ENCODE data around the gene STX17. TPM values are rescaled to one million over a fixed set of nuclear protein-coding genes. Genes with fewer than 3 reads are reported as not detected.

Gene STX17
- total RNA-seq, 1 donor from 2014 or later, result 42.6 TPM

DNA sequence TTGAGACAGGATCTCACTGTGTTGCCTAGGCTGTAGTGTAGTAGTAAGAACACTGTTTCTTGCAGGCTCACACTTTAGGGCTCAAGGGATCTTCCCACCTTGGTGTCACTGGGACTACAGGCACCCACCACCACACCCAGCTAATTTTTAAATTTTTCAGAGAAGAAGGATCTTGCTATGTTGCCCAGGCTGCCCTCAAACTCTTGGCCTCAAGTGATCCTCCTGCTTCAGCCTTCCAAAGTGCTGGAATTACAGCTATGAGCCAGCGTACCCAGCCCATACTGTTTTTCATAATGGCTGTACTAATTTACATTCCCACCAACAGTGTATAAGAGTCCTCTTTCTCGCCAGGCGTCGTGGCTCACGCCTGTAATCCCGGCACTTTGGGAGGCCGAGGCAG, 5.1 kb downstream of the STX17 start:
- ATAC-seq (no peak), DNase-seq (no peak)

DNA sequence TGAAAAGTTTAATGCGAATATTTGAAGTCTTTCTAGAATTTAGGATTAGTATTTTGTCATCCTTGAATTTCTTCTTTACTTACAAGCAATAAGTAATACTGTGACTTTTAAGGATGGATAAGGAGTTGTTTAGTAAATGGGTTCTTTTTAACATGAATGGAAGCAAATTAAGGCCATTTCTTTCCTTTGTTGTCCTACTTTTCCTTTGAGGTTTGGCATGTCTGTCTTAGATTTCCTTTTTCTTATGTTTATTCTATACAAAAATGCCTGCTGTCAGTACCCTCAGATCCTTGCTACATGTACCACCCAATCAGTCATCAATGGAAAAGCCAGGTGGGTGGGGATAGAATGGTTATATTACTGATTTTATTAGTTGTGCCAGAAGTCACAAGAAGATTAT, 10.2 kb downstream of the STX17 start:
- H3K27ac ChIP-seq, result no peak overlapping the region
- no peak for ATAC-seq
- no peaks in the 10 kb centered on the region for H3K27me3 ChIP-seq
- no peaks in the 10 kb centered on the region for H3K4me1 ChIP-seq
- H3K4me3 ChIP-seq, result no peak overlapping the region
- TF ChIP-seq, protein P1, sequence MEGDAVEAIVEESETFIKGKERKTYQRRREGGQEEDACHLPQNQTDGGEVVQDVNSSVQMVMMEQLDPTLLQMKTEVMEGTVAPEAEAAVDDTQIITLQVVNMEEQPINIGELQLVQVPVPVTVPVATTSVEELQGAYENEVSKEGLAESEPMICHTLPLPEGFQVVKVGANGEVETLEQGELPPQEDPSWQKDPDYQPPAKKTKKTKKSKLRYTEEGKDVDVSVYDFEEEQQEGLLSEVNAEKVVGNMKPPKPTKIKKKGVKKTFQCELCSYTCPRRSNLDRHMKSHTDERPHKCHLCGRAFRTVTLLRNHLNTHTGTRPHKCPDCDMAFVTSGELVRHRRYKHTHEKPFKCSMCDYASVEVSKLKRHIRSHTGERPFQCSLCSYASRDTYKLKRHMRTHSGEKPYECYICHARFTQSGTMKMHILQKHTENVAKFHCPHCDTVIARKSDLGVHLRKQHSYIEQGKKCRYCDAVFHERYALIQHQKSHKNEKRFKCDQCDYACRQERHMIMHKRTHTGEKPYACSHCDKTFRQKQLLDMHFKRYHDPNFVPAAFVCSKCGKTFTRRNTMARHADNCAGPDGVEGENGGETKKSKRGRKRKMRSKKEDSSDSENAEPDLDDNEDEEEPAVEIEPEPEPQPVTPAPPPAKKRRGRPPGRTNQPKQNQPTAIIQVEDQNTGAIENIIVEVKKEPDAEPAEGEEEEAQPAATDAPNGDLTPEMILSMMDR (IDR thresholded peaks at IDR 0.05), result no peak
- DNase-seq, result no peak
- peaks cover 55% of the 10 kb centered on the region for H3K36me3 ChIP-seq
- intact Hi-C loops (cut with DNase I), result no loop called here
- H3K9me3 ChIP-seq, result no peaks in the 10 kb centered on the region

More for the DNA sequence above, 5.1 kb downstream of the STX17 start:
- Histone ChIP-seq H3K4me1 (peaks cover 6% of the 10 kb centered on the region), H3K27ac (no peak overlapping the region), H3K36me3 (peaks cover 23% of the 10 kb centered on the region), H3K4me3 (no peak overlapping the region), H3K9me3 (no peaks in the 10 kb centered on the region), H3K27me3 (no peaks in the 10 kb centered on the region)
- intact Hi-C loops (cut with DNase I), result no loop called here
- TF ChIP-seq, protein P1 (IDR thresholded peaks at IDR 0.05), result no peak

DNA sequence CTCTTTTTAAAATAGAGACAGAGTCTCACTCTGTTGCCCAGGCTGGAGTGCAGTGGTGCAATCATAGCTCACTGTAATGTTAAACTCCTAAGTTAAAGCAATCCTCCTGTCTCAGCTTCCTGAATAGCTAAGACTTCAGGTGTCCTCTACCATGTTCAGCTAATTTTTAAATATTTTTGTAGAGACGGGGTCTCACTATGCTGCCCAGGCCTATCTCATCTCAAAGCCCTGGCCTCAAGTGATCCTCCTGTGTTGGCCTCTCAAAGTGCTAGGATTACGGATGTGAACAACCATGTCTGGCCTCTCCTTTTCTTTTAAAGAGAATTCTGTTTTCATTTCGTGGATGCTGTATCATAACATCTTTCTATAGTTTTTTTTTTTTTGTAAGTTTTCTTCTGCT, 11.7 kb downstream of the STX17 start:
- intact Hi-C loops (cut with DNase I), result no loop called here
- Histone ChIP-seq H3K27ac (no peak overlapping the region), H3K4me3 (no peak overlapping the region), H3K4me1 (no peaks in the 10 kb centered on the region), H3K36me3 (peaks cover 67% of the 10 kb centered on the region), H3K9me3 (no peaks in the 10 kb centered on the region), H3K27me3 (no peaks in the 10 kb centered on the region)
- no peak for DNase-seq
- no peak for ATAC-seq
- TF ChIP-seq, protein P1 (IDR thresholded peaks at IDR 0.05), result no peak

DNA sequence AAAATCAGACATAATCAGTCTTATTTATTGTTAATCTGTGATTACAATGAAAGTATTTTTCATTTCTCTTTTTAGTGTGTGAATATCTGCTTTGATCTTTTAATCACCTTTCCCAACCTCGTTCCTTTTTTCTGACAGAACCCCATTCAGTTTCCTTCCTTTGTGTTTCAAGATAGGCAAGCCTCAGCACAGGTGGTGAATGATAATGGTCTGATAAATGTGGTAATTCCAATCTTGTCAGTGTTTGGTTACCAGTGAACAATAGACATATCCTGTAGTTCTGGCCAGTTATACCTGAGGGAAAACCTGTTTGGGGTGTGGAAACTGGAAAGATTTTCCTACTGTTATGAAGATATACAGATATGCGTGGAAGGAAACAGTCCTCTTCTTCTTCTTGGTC, 13.5 kb downstream of the STX17 start:
- DNase-seq (no peak), ATAC-seq (no peak)
- TF ChIP-seq, protein P1 (IDR thresholded peaks at IDR 0.05), result no peak
- H3K9me3 ChIP-seq, result no peaks in the 10 kb centered on the region
- no peaks in the 10 kb centered on the region for H3K27me3 ChIP-seq
- no peaks in the 10 kb centered on the region for H3K4me1 ChIP-seq
- H3K27ac ChIP-seq, result no peak overlapping the region
- peaks cover 69% of the 10 kb centered on the region for H3K36me3 ChIP-seq
- H3K4me3 ChIP-seq, result no peak overlapping the region
- intact Hi-C loops (cut with DNase I), result no loop called here

DNA sequence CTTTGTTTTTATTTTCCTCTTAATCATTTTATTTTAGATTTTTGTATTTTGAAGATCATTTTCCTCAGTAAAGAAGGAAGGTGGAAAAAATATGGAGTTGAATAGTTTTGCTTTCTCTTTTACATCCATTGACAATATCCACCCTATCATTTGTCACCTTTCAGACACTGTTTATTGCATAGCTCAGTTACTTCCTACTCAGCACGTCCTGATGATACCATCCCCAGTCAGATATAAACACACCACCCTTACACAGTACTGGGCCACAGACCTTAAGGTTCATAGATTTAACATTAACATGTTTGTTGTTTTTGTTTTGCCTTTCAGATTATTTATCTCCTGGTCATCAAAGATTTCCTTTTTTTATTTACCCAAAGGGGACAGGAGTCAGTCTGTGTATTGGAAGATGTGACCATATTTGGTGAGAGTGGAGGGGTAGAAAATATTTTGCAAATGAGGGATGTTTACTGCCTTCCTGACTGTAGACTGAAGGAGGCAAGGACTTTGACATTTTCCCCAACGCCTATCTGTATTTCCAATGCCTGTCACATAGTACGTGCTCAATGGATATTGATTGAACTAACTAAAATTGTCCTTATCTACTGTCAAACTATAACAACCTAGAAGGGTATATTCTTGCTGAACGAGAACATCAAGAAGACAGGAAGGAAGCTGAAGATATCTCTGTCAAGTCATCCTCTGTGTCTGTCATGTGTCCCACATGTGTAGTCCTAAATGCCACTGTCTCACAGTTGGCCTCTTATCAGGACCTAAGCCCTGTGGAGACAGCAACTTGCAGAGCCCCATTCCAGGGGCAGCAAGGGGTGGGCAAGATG, 15.6 kb downstream of the STX17 start:
- TF ChIP-seq, protein P1 (IDR thresholded peaks at IDR 0.05), result no peak
- H3K9me3 ChIP-seq, result peaks cover 9% of the 10 kb centered on the region
- H3K27ac ChIP-seq, result no peak overlapping the region
- ATAC-seq (peak; percentile 35), DNase-seq (no peak)
- no peak overlapping the region for H3K4me3 ChIP-seq
- H3K4me1 ChIP-seq, result no peaks in the 10 kb centered on the region
- H3K36me3 ChIP-seq, result peaks cover 47% of the 10 kb centered on the region
- no peaks in the 10 kb centered on the region for H3K27me3 ChIP-seq
- intact Hi-C loops (cut with DNase I), result no loop called here

All from upper lobe of right lung (tissue), 1 donor.